Measurements from ENCODE around the gene HTR7.

HTR7 gene

DNA sequence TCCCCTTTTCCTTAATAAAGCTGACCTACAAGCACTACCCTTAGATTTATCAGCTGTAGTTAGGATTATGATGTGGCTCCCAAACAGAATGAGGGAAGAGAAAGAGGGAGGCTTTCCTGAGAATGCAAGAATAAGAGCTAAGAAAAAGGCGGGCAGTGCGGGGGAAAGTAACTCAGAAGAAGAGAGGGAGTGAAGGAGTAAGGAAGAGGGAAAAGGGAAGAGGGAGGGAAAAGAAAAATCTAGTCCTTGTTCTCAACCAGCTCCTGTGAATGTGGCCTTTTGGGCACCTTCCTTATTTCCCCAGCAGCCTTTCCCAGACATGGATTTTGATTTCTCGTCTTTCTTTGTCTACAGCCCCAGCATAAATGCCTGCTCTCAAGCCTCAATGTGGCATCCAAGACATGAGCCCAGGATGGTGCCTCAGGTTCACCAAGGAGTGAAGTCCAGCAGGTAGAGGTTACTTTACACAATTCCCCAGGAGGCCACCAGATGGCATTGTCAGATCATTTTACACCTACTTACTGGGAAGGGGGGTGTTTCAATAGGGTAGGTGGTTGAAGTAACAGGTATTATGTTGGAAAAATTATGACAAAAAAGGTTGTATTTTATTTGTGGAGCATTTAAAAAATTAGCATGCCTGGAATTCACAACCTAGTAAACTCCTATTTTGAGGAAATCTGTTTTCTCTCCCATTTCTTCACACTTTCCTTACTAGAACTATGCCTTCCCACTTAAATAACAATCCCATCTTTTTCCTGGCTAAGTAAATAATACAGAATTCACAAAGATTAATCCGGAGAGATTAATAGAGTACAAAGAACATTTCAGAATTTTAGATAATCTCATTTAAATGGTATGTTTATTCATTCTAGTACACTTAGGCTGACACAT lies 106.5 kb downstream of the HTR7 start:
- TF ChIP-seq CTCF (conservative IDR thresholded peaks at IDR 0.05), result peak; percentile 79
- no peak overlapping the region for H3K27ac ChIP-seq

- no peak overlapping the region for H3K27ac ChIP-seq
- TF ChIP-seq CTCF (conservative IDR thresholded peaks at IDR 0.05), result no peak
Observed at GRCh38 chr10:90746829-90747228, 111.0 kb downstream of the HTR7 start.

- TF ChIP-seq CTCF (conservative IDR thresholded peaks at IDR 0.05), result no peak
- H3K27ac ChIP-seq, result no peak overlapping the region
Observed at GRCh38 chr10:90745565-90745964, 112.3 kb downstream of the HTR7 start.

DNA sequence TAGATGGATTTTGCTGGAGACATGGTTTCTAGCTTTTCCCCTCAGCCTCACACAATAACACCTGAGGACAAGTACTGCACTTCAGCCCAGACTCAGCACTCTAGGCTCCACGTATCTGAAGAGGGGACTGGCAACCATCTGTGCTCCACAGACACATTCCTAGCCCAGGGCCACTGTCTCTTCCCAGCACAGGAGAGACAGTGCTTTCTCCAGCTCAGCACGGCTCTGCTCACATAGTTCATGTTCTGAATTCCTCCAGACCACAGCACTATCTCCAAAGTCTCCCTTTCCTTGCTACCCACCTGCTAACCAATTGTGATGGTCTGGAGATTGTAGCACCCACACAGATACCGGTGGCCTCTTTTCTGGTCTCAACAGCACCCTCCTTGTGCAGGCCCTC lies 114.5 kb downstream of the HTR7 start:
- no peak for TF ChIP-seq CTCF (conservative IDR thresholded peaks at IDR 0.05)
- H3K27ac ChIP-seq, result no peak overlapping the region

- no peak for TF ChIP-seq CTCF (conservative IDR thresholded peaks at IDR 0.05)
- no peak overlapping the region for H3K27ac ChIP-seq
Observed at GRCh38 chr10:90741926-90742565, 115.8 kb downstream of the HTR7 start.

DNA sequence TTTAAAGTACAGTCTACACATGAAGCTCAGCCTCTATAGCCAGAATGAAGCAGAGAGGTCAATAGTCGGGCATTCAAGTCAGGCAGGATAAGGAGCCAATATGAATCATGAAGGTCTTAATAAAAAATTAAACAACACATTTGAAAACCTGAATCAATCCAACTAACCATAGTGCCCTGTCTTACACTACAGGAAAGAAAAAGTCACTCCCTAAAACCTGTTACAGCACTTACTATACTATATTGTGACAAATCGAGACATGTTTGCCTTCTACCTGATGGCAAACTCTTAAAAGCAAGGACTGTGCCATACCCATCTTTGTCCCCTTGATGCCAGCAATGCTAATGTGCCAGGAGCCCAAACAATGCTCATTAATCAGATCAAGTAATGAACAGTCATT lies 117.6 kb downstream of the HTR7 start:
- no peak for TF ChIP-seq CTCF (conservative IDR thresholded peaks at IDR 0.05)
- no peak overlapping the region for H3K27ac ChIP-seq

DNA sequence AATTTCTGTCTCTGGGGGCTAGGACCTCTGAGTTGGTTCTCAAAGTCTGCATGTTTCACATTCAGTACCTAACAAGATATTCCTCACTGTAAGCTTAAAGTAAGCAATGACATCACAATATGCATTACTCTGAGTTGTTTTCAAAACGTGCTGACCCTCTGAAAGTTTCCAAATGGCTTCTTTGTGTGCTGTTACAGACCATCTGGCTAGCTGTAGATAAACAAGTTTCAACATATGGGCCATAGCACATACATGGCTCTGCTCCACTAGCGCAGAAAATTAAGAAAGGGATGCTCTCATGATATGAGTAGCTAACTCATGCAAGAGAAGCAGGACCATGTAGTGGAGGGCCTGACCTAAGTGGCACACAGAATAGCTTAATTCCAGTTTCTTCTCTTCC lies 119.0 kb downstream of the HTR7 start:
- no peak for TF ChIP-seq CTCF (conservative IDR thresholded peaks at IDR 0.05)
- no peak overlapping the region for H3K27ac ChIP-seq

All from VCaP (cell line).